HPDE6-E6E7 (cell line): ENCODE data around the gene DUS1L.

Source experiments
- DNase-seq: peaks from one replicate; pipeline ENCODE4 v3.0.0; 2011; ENCODE audit warnings: missing footprints; ENCODE audit errors: extremely low spot score

Gene DUS1L

DNA sequence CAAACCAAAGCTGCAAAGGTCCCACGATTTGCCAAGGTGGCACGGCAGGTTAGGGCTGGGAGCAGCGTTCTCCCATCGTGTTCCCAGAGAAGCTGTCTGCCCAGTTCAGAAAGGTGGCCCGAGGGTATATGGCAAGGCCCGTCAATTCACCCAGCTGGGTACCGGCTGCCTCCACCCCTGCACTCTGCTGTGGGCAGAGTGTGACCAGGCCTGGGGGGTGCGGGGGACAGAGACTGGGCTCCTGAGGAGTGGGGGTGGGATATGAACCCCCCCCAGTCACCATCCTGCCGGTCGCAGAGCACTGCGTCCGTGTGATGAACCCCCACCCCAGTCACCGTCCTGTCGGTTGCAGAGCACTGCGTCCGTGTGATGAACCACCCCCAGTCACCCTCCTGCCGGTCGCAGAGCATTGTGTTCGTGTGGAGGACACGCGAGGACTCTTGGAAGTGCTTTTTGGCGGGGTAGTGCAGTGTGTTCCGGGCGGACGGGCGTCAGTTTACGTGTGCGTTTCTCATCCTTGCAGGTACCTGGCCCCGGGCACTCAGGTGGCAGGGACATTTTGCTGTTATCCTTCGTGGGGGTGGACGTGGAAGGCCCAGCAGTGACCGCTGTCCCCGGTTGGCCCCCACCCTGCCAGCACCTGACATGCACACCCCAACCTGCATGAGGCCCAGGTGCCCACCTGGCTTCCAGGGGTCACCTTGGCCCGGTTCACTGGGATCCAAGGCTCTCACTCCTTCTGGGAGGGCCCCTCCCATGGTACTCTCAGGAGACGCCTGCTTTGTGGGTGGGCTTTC lies 35.1 kb upstream of the DUS1L start:
- DNase-seq: no peak

DNA sequence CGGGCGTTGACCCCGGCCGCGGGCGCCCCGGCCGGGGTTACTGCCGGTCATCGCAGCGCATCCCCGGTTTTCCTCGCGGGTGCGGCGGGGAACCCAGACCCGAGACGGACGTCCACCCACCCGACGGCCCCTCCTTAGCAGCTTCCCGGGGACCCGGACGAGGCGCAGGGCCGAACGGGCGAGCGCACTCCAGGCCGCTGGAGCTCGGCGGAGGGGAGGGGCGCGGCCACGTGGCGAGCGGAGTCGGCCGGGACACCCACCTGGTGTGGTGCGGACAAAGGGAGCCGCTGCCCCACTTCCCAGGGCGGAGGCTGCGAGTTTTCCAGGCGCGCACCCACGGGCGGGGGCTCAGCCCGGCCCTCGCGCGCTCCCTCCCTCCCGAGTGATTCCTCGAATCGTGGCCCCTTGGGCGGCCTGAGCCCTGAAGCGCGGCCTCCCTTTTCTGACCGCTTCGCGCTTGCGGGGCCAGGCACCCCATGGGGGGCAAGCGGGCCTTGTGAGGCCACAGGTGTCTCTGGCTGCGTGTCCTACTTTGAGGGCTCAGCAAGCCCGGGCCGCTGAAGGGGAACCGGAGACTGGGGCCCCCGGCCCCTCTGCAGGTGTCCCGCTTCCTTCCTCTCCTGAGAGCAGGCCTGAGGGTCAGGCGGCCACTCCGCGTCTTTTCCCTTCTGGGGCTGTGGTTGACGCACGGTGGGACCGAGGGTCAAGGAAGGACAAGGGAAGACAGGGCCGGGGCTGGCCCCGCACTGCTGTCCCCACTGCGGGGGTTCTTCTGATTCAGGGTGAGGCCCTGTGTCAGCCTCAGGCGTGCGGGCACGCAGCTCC lies 33.5 kb upstream of the DUS1L start:
- DNase-seq: no peak

DNA sequence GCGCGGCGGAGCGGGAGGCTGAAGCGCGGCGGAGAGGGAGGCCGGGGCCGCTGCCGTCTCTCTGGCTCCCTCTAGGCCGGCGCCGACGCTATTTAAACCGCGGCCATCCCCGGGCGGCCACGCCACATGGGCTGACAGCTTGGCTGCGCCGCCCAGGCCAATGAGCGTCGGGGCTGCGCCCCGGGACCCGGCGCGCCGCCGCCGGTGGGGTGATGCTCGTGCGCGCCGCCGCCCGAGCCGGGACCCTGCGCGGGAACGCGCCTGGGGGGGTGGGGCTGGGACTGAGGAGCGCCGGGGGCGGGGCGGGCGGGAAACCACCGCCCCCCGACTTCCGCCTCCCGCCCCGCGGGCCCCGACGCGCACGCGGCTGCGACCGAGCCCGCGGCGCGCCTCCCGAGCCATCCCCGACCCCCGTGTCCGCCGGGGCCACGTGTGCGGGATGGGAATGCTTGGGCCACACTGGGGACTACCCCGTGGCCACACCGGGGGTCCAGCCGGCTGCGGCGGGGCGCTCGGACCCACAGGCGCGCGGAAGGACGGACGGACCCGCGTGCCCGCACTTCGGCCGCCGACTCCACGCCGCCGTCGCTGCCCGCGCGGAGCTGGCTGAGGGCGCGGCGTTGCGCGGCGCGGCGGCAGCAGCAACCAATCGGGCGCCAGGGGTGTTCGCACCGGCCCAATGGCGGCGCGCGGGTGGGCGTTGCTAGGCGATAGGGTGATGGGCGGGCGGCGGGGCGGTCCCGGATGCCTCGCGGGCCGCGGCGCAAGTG lies 32.8 kb upstream of the DUS1L start, which contains the start of gene FASN:
Gene FASN (minus strand): TSS at position 68 of the 770 bp plus-strand sequence. CDS start 1,791 bp downstream, outside the sequence.
- peak; percentile 100 for DNase-seq

DNA sequence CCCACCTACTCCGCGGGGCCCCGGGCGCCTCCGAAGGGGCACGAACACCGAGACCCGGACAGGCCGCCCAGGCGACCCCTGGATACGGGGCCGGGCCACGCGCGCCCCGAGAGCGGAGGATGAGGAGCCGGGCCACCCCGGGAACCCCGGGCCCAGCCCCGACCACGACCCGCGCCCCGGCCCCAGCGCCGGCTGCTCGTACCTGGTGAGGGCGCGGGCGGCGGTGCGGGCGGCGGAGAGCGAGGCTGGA lies 32.2 kb upstream of the DUS1L start:
- no peak for DNase-seq

DNA sequence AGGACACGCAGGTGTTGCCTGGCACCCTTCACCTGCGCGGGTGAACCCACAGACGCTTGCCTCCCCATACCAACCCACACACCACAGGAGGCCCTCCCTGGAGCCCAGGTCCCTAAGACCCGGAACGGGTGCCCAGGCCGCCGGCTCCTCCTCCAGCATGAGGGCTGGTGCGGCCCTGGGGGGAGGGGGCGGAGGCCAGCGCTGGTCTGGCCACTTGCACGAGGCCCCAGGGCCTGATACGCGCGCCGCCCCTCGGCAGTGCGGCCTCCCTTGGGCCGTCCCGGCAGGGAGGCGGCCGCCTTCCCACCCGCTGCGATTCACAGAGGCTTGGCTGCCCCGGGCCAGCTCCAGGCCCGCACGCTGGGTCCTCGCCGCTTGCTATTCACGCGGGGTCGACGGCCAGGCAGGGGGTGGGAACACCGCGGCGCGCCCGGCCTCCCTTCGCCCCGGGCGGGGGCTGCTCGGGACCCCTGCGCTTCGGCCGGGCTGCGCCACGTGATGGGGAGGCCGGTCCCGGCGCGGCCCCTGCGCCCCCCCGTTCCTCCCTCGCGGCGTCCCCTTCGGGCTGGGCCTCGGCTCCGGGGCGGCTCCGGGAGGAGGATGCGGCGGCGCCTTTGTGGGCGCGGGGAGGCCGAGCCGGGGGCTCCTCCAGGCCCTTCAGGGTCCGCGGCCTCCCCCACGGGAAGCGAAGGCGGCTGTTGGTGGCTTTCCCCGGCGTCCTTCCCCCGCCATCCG lies 31.7 kb upstream of the DUS1L start:
- DNase-seq: no peak

DNA sequence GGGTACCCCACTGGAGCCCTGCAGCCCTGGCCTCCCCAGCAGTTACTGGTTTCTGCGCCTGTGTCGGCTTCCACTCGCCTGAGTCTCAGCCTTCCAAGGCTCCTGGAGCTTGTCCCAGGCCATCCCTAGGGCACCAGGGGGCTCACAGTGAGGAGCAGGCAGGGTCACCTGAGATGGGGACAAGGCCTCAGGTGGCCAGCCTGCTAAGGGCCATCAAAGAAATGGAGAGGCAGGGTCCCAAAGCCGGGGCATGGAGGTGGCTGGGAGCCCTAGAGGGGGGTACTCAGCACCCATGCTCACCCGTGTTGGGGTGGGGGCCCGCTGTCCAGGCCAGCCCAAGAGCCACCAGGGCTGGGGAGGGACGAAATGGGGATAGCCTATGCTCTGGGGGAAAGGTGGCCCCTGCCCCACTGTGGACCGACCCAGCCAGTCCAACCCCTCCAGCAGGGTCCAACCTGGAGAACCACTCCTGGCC lies 31.1 kb upstream of the DUS1L start:
- no peak for DNase-seq

DNA sequence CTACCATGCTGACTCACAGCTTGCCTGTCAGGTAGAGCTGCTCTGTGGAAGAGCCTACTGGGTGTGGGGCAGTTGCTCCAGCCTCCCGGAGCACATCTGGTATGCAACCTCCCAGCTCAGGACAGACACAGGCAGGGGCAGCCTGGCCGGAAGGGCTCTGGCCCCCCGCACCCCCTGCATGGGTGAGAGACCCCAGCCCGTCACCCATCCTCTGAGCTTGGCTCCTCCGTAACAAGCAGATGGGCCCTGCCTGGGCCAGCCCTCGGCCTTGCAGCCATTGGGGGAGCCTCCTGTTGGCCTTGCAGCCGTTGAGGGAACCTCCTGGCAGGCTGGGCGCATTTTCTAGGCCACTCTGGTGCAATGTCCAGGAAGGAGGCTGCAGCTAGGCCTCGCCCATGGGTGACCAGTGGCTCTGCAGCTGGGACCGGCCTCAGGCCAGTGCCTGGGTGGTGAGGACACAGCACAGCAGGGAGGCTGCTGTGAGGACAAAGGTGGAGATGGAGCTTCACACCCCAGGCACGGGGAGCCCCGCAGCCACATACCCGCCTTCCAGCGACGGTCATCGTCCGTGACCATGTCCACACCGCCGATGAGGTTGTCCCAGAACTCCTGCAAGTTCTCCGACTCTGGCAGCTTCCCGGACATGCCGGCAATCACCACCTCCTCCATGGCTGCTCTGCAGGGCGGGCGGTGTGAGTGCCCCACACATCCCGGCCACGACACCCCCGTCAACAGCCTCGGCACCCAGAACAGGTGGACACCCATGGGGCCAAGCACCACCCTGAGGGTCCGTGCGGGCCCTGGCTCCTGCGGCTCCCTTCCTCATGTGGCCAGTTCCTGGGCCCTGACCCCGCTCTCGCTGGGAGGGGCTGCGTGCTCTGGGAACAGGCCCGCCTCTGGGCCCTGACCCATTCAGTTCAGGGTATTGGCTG lies 30.4 kb upstream of the DUS1L start:
- no peak for DNase-seq

DNA sequence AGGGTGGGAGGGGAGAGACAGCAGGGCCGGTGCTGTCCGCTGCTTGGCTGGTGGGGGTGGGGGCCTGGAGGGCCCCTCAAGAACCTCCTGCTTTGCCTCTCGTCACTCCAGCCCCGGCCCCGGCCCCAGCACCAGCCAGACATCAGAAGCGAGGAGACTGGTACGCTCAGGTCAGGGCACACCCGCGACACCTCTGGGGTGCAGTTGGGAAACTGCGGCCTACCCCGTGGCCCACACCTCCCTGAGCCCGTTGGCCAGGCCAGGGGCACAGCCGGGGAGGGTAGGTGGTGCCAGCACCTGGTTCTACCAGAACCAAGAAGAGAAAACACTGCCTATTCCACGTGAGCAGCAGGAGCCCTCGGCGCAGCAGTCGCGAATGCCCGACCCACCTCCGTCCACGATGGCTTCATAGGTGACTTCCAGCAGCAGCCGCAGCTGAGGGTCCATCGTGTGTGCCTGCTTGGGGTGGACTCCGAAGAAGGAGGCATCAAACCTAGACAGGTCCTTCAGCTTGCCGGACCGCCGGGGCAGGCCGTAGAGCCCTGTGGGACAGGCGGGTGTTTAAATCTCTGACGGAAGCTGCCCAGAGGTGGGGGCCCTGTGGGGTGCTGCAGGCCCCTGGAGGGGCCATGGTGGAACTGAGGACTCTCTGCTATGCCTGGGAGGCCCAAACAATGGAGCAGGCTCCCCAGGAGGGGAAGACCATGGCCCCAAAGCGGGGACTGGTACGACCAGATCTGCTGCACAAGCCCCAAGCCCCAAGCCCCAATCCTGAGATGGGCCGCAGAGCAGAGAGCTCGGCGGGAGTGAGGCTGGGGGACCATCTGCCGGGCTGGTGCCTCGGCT lies 29.6 kb upstream of the DUS1L start:
- DNase-seq: no peak

DNA sequence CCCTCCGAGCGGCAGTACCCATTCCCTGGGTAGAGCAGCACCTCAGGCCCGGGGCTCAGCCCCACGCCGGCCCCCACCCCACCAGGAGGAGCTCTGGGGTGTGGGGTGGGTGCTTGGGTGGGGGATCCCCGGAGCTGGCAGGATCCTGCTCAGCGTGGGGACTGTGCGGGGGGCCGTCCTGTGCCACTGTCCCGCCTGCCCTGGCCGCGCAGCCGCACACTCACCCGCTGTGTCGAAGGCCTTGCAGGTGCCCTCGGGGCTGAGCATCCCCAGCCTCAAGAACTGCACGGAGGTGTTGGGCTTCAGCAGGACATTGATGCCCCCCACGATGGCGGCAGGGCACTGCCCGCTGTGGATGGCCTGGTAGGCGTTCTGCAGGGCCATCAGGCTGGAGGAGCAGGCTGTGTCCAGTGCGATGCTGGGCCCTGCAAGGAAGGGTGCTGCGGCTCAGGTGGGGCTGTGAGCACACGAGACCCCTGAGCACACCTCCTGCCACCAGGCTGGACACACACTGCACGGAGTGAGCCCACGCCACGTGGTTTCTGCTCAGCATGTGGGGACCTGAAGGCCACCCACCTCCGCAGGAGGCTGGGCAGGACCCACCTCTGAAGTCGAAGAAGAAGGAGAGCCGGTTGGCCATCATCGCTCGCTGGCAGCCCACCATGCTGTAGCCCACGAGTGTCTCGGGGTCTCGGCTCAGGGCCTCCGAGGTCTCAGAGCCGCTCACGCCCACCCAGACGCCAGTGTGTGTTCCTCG lies 27.6 kb upstream of the DUS1L start:
- no peak for DNase-seq

DNA sequence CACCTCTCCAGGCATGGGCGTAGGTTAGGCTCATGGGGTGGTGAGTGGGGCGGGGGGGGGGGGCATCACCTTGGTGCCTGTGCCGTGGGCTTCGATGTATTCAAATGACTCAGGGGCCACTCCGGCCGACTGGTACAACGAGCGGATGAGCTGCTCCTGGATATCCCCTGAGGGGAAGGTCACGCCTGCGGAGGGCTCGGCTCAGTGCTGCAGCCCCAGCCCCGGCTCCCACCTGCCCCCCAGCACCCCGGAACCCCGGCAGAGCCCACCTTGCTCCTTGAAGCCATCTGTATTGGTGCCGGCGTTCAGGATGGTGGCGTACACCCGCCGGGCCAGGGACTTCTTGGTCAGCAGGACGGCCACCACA lies 27.0 kb upstream of the DUS1L start:
- DNase-seq: no peak

DNA sequence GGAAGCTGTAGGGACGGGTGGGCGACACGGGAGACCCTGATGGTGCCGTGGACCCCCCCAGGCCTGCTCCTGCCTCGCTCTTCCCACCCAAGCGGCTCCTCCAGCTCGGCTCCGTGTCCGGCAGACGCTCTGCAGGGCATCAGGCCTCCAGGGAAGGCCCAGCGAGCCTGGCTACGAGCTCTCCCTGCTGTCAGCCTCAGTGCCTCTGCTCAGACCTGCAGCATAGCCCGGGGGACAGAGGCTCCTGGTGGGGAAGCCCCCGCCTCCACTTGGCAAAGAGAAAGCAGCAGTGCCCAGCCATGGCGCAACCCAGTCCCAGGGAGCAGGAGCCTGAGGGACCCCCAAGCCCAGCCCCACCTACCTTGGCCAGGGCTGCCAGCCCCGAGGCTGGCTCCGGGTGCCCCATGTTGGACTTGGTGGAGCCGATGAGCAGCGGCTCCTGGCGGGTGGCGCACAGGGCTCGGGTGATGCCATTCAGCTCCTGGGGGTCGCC lies 26.5 kb upstream of the DUS1L start:
- DNase-seq: no peak

DNA sequence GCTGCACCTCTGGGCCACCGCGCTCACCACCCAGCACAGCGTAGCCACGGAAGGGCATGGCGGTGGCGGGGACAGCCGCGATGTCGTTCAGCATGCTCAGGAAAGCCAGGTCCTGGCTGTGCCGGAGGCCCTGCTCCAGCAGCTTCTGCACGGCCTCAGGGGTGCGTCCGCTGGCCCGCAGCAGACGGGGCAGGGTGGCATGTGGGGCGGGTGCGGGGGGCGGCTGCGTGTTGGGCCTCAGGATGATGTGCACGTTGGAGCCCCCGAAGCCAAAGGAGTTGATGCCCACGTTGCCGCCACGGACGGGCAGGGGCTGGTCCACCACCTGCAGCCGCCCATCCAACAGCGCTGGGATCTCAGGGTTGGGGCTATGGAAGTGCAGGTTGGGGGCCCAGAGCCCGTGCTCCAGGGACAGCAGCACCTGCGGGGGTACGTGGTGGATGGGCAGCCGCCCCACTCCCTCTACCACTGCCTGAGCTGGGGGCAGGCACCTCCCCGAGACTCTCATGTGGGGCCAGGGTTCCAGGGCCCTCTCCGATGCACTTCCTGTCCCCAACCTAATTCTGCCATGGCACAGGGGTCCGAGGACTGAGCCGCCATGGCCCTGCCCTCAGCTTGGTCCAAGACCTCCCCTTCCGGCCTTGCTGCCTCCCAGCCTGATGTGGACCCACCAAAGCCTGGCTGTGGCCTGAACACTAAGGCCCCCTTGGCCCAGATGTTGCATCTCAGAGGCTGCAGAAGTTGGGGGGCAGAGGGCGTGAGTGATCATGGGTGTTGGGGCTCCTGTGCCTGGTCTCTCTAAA lies 25.9 kb upstream of the DUS1L start:
- no peak for DNase-seq

DNA sequence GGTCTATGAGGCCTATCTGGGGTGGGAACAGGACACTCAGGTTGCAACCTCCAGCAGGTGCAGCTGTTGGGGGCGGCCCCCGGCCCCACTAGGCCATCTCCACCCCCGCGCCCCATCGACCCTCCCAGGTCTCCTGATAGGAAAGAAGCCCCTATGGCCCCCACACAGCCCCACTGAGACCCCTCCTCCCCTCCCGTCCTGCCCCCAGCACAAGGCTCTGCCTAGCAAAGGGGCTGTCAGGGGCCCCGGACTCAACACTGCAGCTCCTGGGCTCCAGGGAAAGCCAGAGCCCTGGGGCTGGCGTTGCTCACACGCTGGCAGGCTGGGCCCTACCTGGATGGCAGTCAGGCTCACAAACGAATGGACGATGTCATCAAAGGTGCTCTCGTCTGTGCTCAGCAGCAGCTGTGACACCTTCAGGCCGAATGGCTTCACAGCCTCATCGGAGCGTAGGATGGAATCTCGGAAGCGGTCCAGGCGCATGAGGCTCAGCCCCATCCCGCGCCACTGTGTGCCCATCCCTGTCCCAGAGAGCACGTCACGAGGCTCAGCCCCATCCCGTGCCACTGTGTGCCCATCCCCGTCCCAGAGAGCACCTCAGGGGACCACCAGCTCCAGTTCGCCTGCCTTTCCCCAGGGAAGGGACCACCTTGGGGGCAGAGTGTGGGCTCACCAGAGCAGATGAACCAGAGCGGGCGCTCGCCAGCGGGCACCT lies 25.1 kb upstream of the DUS1L start:
- DNase-seq: no peak

DNA sequence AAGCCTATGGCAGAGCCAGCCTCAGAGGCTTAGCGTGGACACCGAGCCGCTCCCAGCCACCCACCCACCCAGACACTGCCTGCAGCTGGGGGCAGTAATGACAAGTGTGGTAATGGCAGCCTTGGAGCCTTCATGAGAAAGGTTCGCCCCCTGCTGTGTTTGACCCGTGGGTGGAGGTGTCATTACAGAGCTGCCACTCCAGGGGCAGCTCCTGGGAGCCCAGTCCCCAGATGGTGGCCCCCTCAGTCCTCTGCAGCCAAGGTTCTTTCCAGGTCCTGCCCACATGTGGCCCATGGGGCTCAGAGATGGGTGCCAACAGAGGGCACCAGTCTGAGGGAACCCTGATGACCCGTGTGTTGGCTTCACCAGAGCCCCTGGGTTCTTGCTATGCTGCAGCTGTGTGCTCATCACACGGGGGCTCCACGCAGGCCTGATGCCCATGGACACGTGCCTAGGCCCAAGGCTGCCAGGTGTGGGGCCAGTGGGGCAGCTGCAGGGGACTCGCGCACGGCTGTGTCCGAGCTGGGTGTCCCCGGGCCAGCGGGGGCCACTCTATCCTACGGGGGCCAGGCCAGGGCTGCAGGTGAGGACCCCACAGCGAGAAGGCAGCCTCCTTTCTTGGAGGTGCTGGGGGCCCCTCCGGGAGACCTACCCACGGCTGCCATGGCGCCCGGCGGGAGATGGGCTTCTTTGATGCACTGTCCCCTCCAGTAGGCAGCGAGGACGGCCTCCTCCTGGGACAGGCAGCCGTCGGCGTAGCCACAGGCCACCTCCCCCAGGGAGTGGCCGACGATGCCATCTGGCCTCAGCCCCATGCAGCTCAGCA lies 24.3 kb upstream of the DUS1L start:
- no peak for DNase-seq

DNA sequence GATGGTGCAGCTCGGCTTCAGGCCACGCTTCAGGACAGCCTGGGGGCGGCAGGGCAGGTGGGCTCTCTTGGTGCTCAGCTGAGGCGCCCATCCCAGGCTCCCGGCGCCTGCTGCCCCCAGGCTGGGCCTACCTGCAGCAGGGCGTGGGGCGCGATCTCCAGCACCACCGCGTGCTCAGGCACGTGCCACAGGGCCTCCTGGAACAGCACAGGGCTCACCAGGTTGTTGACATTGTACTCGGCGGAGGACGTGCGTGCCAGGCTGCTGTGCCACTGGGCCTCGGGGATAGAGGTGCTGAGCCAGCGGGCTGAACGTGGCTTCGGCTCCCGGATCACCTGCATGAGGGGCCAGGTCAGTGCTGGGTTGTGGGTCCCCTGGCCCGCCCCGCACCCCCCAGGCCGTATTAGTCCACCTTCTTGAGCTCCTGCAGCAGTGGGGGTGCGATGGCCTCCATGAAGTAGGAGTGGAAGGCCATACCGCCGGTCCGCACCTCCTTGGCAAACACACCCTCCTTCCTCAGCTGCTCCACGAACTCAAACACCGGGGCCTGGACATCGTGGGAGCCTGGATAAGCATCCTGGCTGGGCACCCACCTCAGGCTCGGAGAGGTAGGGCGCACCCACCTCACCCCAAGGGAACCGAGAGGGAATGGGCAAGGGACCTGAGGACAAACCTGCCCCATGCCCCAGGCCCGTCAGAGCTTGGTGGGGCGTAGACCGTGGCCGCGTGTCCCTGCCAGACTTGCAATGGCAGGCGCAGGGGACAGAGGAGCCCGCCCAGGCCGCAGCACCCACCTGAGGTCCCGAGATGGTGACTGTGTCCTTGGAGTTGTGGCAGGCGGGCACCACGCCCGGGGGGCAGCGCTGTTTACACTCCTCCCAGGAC lies 23.5 kb upstream of the DUS1L start:
- no peak for DNase-seq
